HepG2 (cell line): ENCODE data around the gene C1orf159. TPM values are rescaled to one million over a fixed set of nuclear protein-coding genes. Genes with fewer than 3 reads are reported as not detected.

Experiments used
- DRAP1 ChIP-seq: IDR thresholded peaks from 2 replicates; pipeline ENCODE4 v1.6.1; 2016; ENCODE audit warnings: missing genetic modification reagents, missing compliant biosample characterization
- HNF1B ChIP-seq: sonication (generic); formaldehyde crosslinking; IDR thresholded peaks from 2 replicates; pipeline ENCODE4 v1.5.1; 2020; ENCODE audit warnings: mild to moderate bottlenecking, moderate library complexity, missing genetic modification reagents
- IKZF4 ChIP-seq: sonication (generic); formaldehyde crosslinking; IDR thresholded peaks from 2 replicates; pipeline ENCODE4 v1.5.1; 2020; ENCODE audit warnings: borderline replicate concordance, mild to moderate bottlenecking, low read depth, missing genetic modification reagents; ENCODE audit errors: not compliant biosample characterization
- KLF15 ChIP-seq: sonication (generic); formaldehyde crosslinking; IDR thresholded peaks from 2 replicates; pipeline ENCODE4 v1.8.1; 2023; ENCODE audit warnings: borderline replicate concordance, mild to moderate bottlenecking, inconsistent platforms, missing genetic modification reagents, mixed read lengths
- PAX8 ChIP-seq: sonication (generic); formaldehyde crosslinking; IDR thresholded peaks from 2 replicates; pipeline ENCODE4 v1.8.0; 2022; ENCODE audit warnings: mild to moderate bottlenecking, missing genetic modification reagents, borderline replicate concordance
- RBFOX2 ChIP-seq: fragments of 200-400 bp; formaldehyde crosslinking; IDR thresholded peaks from 2 replicates; pipeline ENCODE4 v1.6.1; 2017; ENCODE audit warnings: low read depth, mild to moderate bottlenecking, low read length
- ZNF331 ChIP-seq: sonication (generic); formaldehyde crosslinking; IDR thresholded peaks from 2 replicates; pipeline ENCODE4 v1.4.0; 2020; ENCODE audit warnings: missing genetic modification reagents
- ZNF574 ChIP-seq: sonication (generic); formaldehyde crosslinking; IDR thresholded peaks from 2 replicates; pipeline ENCODE4 v1.4.0; 2020; ENCODE audit warnings: missing genetic modification reagents
- ZNF788 ChIP-seq: sonication (generic); formaldehyde crosslinking; IDR thresholded peaks from 2 replicates; pipeline ENCODE4 v1.5.0; 2020; ENCODE audit warnings: mild to moderate bottlenecking, missing genetic modification reagents, borderline replicate concordance
- polyA plus RNA-seq, 8 experiments: library from polyadenylated mRNA; depleted of rRNA in 3 of 8; stranded (reverse) in 7 of 8; unstranded in 1 of 8; fragments of >200 nt; fragmentation: Illumina TruSeq in 4 of 8; extraction: Trizol in 4 of 8; gene quantifications; 2 replicates each; pipeline versions ENCODE4 v1.2.1 to v1.2.3, GENCODE V29; 2011 to 2016; ENCODE audit warnings: low read depth in 4 of 8, missing spikeins in 1 of 8, mixed read lengths in 1 of 8; ENCODE audit not compliant: insufficient read depth in 1 of 8
- total RNA-seq, 5 experiments: library from RNA; depleted of rRNA; stranded (reverse); fragments of >200 nt; fragmentation: Illumina TruSeq; extraction: Trizol; gene quantifications; 2 replicates each; pipeline ENCODE4 v1.2.3, GENCODE V29; 2016; ENCODE audit warnings: low read depth in 1 of 5
- TF ChIP-seq, protein P1 (sequence below): IDR thresholded peaks from 2 replicates; pipeline ENCODE4 v1.4.0; 2020; ENCODE audit warnings: mild to moderate bottlenecking, missing genetic modification reagents
- TF ChIP-seq, protein P2 (sequence below): fragments of 450-650 bp; IDR thresholded peaks from 2 replicates; pipeline ENCODE4 v1.6.1; 2017

C1orf159 gene
- total and polyA plus RNA-seq, 2 of the 13 experiments (the other 11 are each of a cell fraction or from before 2014, with no cell fraction given), result 3.8 to 6.7 TPM

- peak; percentile 72 for TF ChIP-seq ZNF574 (CRISPR knock-in tag)
- peak; percentile 74 for TF ChIP-seq ZNF331
- TF ChIP-seq DRAP1 (CRISPR knock-in tag), result peak; percentile 83
- TF ChIP-seq, protein P1, sequence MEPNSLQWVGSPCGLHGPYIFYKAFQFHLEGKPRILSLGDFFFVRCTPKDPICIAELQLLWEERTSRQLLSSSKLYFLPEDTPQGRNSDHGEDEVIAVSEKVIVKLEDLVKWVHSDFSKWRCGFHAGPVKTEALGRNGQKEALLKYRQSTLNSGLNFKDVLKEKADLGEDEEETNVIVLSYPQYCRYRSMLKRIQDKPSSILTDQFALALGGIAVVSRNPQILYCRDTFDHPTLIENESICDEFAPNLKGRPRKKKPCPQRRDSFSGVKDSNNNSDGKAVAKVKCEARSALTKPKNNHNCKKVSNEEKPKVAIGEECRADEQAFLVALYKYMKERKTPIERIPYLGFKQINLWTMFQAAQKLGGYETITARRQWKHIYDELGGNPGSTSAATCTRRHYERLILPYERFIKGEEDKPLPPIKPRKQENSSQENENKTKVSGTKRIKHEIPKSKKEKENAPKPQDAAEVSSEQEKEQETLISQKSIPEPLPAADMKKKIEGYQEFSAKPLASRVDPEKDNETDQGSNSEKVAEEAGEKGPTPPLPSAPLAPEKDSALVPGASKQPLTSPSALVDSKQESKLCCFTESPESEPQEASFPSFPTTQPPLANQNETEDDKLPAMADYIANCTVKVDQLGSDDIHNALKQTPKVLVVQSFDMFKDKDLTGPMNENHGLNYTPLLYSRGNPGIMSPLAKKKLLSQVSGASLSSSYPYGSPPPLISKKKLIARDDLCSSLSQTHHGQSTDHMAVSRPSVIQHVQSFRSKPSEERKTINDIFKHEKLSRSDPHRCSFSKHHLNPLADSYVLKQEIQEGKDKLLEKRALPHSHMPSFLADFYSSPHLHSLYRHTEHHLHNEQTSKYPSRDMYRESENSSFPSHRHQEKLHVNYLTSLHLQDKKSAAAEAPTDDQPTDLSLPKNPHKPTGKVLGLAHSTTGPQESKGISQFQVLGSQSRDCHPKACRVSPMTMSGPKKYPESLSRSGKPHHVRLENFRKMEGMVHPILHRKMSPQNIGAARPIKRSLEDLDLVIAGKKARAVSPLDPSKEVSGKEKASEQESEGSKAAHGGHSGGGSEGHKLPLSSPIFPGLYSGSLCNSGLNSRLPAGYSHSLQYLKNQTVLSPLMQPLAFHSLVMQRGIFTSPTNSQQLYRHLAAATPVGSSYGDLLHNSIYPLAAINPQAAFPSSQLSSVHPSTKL (CRISPR knock-in tag), result peak; percentile 48
- TF ChIP-seq RBFOX2, result 0 out of 2 replicates have a peak, but pooled peaks have one; percentile 18
- TF ChIP-seq, protein P2, sequence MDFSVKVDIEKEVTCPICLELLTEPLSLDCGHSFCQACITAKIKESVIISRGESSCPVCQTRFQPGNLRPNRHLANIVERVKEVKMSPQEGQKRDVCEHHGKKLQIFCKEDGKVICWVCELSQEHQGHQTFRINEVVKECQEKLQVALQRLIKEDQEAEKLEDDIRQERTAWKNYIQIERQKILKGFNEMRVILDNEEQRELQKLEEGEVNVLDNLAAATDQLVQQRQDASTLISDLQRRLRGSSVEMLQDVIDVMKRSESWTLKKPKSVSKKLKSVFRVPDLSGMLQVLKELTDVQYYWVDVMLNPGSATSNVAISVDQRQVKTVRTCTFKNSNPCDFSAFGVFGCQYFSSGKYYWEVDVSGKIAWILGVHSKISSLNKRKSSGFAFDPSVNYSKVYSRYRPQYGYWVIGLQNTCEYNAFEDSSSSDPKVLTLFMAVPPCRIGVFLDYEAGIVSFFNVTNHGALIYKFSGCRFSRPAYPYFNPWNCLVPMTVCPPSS, result no peak
- 0 out of 2 replicates have a peak, but pooled peaks have one; percentile 37 for TF ChIP-seq KLF15 (CRISPR knock-in tag)
- no peak for TF ChIP-seq PAX8 (CRISPR knock-in tag)
- TF ChIP-seq HNF1B (CRISPR knock-in tag), result peak; percentile 89
- peak; percentile 79; the same call in 1 of the 2 replicates for TF ChIP-seq ZNF788 (CRISPR knock-in tag)
- TF ChIP-seq IKZF4 (CRISPR knock-in tag), result peak; percentile 1
Observed at GRCh38 chr1:1058088-1058905, 57.6 kb downstream of the C1orf159 start (continued).
